Activated gamma-delta T cell treated with Interleukin-2 at 50 U/mL for 16 hours (primary cell): ENCODE measurements around the gene IRF2.
"Not testable (repeated sequence)": the region's sequence is repeated elsewhere in the genome, so short reads cannot be mapped to it uniquely, and the experiment has no call there.

Experiments
- DNase-seq: peaks from one replicate; pipeline ENCODE4 v3.0.0-alpha.2; 2020

Gene IRF2

GRCh38 chr4:184342857-184343237, 131.5 kb downstream of the IRF2 start:
- not testable (repeated sequence) for DNase-seq

- DNase-seq = no peak
These were observed 132.0 kb downstream of the IRF2 start for GRCh38 chr4:184342167-184342856.

GRCh38 chr4:184339398-184340193, 134.8 kb downstream of the IRF2 start:
- DNase-seq = not testable (repeated sequence)

GRCh38 chr4:184337907-184338306, 136.4 kb downstream of the IRF2 start:
- no peak for DNase-seq
